ENCODE measurements around the gene USP36.

The USP36 gene

GRCh38 chr17:78788451-78788850 lies 52.2 kb downstream of the USP36 start:
- peaks cover 8% of the 10 kb centered on the region for H3K4me1 ChIP-seq (ENCODE audit: low read length)
- TF ChIP-seq CTCF (IDR thresholded peaks at IDR 0.05; ENCODE audit: low read length): no peak
- TF ChIP-seq EZH2 (optimal IDR thresholded peaks at IDR 0.05; ENCODE audit: low read depth, low read length): no peak
- TF ChIP-seq EZH2phosphoT487 (IDR thresholded peaks at IDR 0.05; ENCODE audit: low read length): no peak
- no peaks in the 10 kb centered on the region for H3K9me2 ChIP-seq (replicated peaks; ENCODE audit: insufficient read depth, low read length)
- H3K79me2 ChIP-seq (ENCODE audit: low read length): no peaks in the 10 kb centered on the region
- H3K4me3 ChIP-seq (ENCODE audit: low read length): no peak overlapping the region
- H3F3A ChIP-seq (ENCODE audit: insufficient read depth, low read length): peaks cover 12% of the 10 kb centered on the region
- no peak for DNase-seq
- H3K9ac ChIP-seq (ENCODE audit: low read length): no peak overlapping the region
- H4K20me1 ChIP-seq (ENCODE audit: insufficient read depth, low read length): no peaks in the 10 kb centered on the region
- no peaks in the 10 kb centered on the region for H3K9me3 ChIP-seq (replicated peaks; ENCODE audit: insufficient read depth, low read length)
- no peak overlapping the region for H2AFZ ChIP-seq (ENCODE audit: low read length)
- H3K4me2 ChIP-seq (ENCODE audit: low read depth, low read length): no peak overlapping the region
- no peaks in the 10 kb centered on the region for H3K36me3 ChIP-seq (replicated peaks; ENCODE audit: insufficient read depth, low read length)
- H3K27me3 ChIP-seq (replicated peaks; ENCODE audit: insufficient read depth, low read length): no peaks in the 10 kb centered on the region
- H3K27ac ChIP-seq (ENCODE audit: low read length): no peak overlapping the region

- no peak overlapping the region for H2AFZ ChIP-seq (ENCODE audit: low read length)
- no peak overlapping the region for H3K9ac ChIP-seq (ENCODE audit: low read length)
- no peaks in the 10 kb centered on the region for H4K20me1 ChIP-seq (ENCODE audit: insufficient read depth, low read length)
- H3K4me3 ChIP-seq (ENCODE audit: low read length): no peak overlapping the region
- TF ChIP-seq EZH2phosphoT487 (IDR thresholded peaks at IDR 0.05; ENCODE audit: low read length) (no peak), EZH2 (optimal IDR thresholded peaks at IDR 0.05; ENCODE audit: low read depth, low read length) (no peak), CTCF (IDR thresholded peaks at IDR 0.05; ENCODE audit: low read length) (peak; percentile 43)
- no peaks in the 10 kb centered on the region for H3K9me2 ChIP-seq (replicated peaks; ENCODE audit: insufficient read depth, low read length)
- peak; percentile 55 for DNase-seq
- H3K9me3 ChIP-seq (replicated peaks; ENCODE audit: insufficient read depth, low read length): no peaks in the 10 kb centered on the region
- no peak overlapping the region for H3K27ac ChIP-seq (ENCODE audit: low read length)
- no peaks in the 10 kb centered on the region for H3K36me3 ChIP-seq (replicated peaks; ENCODE audit: insufficient read depth, low read length)
- H3K4me2 ChIP-seq (ENCODE audit: low read depth, low read length): no peak overlapping the region
- H3K27me3 ChIP-seq (replicated peaks; ENCODE audit: insufficient read depth, low read length): no peaks in the 10 kb centered on the region
- H3K79me2 ChIP-seq (ENCODE audit: low read length): no peaks in the 10 kb centered on the region
- H3K4me1 ChIP-seq (ENCODE audit: low read length): peaks cover 15% of the 10 kb centered on the region
- H3F3A ChIP-seq (ENCODE audit: insufficient read depth, low read length): peaks cover 21% of the 10 kb centered on the region
Measured at GRCh38 chr17:78787444-78787843, 53.2 kb downstream of the USP36 start.

- Histone ChIP-seq H3K9ac (ENCODE audit: low read length) (no peak overlapping the region), H3K4me2 (ENCODE audit: low read depth, low read length) (no peak overlapping the region), H3F3A (ENCODE audit: insufficient read depth, low read length) (peaks cover 31% of the 10 kb centered on the region), H3K9me3 (replicated peaks; ENCODE audit: insufficient read depth, low read length) (no peaks in the 10 kb centered on the region), H3K36me3 (replicated peaks; ENCODE audit: insufficient read depth, low read length) (no peaks in the 10 kb centered on the region), H3K9me2 (replicated peaks; ENCODE audit: insufficient read depth, low read length) (no peaks in the 10 kb centered on the region), H3K4me1 (ENCODE audit: low read length) (peaks cover 15% of the 10 kb centered on the region), H3K4me3 (ENCODE audit: low read length) (no peak overlapping the region), H4K20me1 (ENCODE audit: insufficient read depth, low read length) (no peaks in the 10 kb centered on the region), H3K79me2 (ENCODE audit: low read length) (peaks cover 14% of the 10 kb centered on the region), H3K27ac (ENCODE audit: low read length) (no peak overlapping the region), H2AFZ (ENCODE audit: low read length) (no peak overlapping the region), H3K27me3 (replicated peaks; ENCODE audit: insufficient read depth, low read length) (no peaks in the 10 kb centered on the region)
- DNase-seq: no peak
- TF ChIP-seq EZH2phosphoT487 (IDR thresholded peaks at IDR 0.05; ENCODE audit: low read length) (no peak), EZH2 (optimal IDR thresholded peaks at IDR 0.05; ENCODE audit: low read depth, low read length) (no peak), CTCF (IDR thresholded peaks at IDR 0.05; ENCODE audit: low read length) (no peak)
Measured at GRCh38 chr17:78785663-78786057, 55.0 kb downstream of the USP36 start.
